ENCODE data around the gene PM20D2.

Gene PM20D2

DNA sequence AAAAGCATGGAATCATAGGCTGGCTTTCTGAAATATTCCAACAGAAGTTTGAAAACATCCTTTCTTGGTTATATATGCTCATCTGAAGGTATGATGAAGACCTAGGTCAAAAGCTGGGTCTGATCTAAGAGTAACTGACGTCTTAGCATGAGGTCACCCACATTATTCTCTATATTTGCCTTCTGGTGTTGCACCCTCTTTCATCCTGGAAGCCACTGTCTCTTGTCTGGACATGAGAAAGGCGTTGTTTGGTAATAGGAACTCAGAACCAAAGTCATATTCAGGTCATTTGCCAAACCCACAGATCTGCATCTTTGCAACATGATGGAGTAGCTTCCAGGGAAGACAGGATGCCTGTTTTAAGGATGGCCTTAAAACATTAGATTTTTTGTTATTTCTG, 53.7 kb downstream of the PM20D2 start:
- no peak for DNase-seq (ENCODE audit: extremely low read depth in 1 of 2, low read depth in 1 of 2)

DNA sequence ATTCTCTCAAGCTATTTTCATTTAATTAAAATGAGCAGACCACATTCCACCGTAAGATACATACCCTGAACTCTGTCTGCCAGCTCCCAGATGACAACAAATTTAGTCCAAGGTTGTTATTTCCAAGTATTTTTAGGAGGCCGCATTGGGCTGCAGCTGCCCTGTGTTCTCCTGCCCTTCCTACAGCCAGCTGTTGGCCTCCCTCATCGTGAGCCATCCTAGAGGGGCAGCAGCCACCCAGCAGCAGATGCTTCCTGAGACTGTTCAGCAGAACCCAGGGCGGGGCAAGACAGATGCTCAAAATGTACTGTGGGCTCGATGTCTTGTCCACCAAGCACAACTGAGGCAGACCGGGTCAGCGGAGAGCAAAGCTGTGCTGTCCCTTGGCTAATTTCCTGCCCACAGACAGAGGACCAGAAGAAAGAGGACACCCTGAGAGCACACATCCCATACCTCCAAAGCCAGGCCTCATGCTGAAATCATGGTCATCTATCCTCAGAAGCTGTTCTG, 54.9 kb downstream of the PM20D2 start:
- no peak for DNase-seq (ENCODE audit: extremely low read depth in 1 of 2, low read depth in 1 of 2)

DNA sequence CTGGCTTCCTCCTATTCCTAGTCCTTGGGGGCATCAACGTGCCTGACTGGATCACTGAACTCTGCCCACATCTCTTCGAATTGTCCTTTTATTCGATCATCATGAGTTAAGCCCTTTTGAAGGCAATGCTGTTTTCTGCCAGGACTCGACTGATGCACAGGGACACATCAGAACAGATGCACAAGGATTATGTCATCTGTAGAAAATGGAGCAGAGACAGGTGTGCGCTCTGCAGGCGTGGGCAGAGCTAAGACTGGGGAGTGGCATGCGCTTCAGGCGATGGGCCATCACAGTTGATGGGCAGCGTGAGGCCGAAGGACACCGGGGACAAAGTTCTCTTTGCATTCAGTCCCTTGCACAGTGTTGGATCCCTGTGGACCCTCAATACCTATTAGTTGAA, 58.2 kb downstream of the PM20D2 start:
- no peak for DNase-seq (ENCODE audit: extremely low read depth in 1 of 2, low read depth in 1 of 2)

DNA sequence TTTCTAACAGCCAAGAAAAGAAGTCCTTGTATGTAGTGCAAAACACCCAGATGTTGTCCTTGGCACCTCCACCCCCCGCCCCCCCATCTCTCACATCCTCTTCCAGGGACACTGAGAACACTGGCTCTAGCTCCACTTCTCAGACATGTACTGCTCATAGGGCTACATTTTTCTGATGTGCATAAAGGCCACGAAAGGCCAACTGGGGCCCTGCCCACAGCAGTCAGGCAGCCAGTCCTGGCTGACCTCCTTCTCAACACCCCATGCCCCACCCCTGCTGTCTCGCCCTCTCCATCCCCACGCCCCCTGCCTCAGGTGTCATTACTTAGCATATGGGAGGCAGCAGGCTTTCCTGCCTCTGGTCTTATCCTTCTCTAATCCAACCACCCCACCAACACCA, 60.0 kb downstream of the PM20D2 start:
- DNase-seq (ENCODE audit: extremely low read depth in 1 of 2, low read depth in 1 of 2): no peak

DNA sequence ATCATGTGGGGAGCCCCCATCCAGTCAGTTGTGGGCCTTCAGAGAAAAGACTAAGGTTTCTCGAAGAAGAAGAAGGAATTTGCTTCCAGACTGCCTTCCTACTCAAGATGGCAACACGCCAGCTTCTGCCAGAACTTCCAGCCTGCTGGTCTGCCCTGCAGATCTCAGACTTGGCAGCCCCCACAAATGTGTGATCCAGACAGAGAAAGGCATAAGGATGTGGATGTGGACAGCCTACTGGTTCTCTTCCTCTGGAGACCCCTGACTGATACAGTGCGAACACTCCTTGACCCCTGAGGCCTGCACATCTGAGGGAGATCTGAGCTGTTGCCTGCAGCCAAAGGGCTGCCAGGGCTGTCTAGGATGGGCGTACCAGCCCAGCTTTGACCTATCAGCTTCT, 62.7 kb downstream of the PM20D2 start:
- no peak for DNase-seq (ENCODE audit: extremely low read depth in 1 of 2, low read depth in 1 of 2)

DNA sequence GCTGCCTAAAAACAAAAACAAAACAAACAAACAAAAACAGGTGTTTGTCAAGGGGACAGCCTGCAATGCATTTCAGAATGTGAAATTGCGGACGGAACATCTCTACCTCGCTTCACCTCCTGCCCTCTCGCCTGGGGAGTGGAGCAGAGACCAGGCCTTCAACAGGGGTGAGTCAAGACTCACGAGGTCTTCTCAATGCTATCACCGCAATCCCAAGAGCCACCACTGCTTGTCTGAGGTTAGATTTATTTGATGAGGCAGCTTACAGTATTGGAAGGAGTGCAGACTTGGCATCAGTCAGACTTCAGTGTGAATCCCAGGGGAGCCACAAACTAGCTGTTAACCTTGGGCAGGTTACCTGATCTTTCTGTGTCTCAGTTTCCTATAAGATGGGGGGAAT, 63.6 kb downstream of the PM20D2 start:
- DNase-seq (ENCODE audit: extremely low read depth in 1 of 2, low read depth in 1 of 2): no peak

DNA sequence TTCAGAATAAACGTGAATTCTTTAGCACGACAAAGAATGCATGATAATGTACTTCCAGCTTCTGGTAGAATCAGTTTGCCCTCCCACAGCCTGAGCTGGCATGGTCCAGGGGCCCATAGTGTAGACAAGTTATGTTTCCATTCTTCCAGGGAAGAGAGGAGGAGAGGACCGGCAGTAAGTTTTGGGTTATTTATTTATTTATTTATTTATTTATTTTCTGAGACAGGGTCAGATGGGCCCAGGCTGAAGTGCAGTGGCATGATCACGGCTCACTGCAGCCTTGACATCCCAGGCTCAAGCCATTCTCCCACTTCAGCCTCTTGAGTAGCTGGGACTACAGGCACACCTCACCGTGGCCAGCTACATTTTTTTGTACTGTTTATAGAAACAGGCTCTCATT, 66.6 kb downstream of the PM20D2 start:
- no peak for DNase-seq (ENCODE audit: extremely low read depth in 1 of 2, low read depth in 1 of 2)

DNA sequence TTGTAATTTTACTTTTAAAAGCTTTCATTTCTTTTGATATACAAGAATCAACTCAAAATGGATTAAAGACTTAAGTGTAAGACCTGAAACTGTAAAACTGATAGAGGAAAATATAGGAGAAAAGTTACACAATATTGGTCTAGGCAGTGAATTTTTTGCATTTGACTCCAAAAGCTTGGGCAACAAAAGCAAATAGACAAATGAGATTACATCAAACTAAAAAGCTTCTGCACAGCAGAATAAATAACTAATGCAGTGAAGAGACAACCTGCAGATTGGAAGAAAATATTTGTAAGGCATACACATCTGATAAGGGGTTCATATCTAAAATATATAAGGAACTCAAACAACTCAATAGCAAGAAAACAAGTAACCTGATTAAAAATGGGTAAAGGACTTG, 68.3 kb downstream of the PM20D2 start:
- no peak for DNase-seq (ENCODE audit: extremely low read depth in 1 of 2, low read depth in 1 of 2)
